ENCODE measurements around the gene CMTM1. TPM values are rescaled to one million over a fixed set of nuclear protein-coding genes. Genes with fewer than 3 reads are reported as not detected.

The CMTM1 gene
- total RNA-seq, 4 donors from 2014 or later = 2.0 to 5.1 (median 2.1) TPM; not detected in 1

DNA sequence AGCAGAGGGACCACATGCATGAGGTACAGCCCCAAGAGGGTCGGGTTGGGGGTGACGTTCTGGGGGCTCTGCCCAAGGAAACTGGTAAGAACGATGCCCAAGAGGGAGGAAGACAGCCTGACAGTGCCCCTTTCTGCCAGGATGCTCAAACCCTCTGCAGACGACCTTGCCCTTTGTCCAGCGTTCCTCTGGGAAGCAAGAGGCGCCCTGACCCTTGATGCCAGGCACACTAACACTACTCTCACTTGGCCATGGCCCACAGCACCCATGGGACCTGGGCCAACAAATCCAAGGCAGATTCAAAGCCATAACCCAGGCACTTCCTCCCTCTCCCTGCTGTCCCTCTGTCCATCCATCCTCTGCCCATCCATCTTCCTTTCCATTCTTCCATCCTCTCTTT is 36.8 kb upstream of the CMTM1 start:
- no peak overlapping the region for H3K27ac ChIP-seq
- H3K36me3 ChIP-seq = peaks cover 0 to 99% (median 5%) of the 10 kb centered on the region in 3 donors
- DNase-seq (ENCODE audit: low spot score in 2 of 2) = no peak
- peaks cover 0 to 9% (median 0%) of the 10 kb centered on the region in 4 donors for H3K4me1 ChIP-seq
- no peaks in the 10 kb centered on the region for H3K9me3 ChIP-seq
- H3K27me3 ChIP-seq = no peaks in the 10 kb centered on the region
- no peak for TF ChIP-seq POLR2A (IDR thresholded peaks at IDR 0.05)
- no peak overlapping the region for H3K4me3 ChIP-seq
- WGBS, 2 donors = 83 to 90% methylated on average over 6 of the region's 6 CpGs

DNA sequence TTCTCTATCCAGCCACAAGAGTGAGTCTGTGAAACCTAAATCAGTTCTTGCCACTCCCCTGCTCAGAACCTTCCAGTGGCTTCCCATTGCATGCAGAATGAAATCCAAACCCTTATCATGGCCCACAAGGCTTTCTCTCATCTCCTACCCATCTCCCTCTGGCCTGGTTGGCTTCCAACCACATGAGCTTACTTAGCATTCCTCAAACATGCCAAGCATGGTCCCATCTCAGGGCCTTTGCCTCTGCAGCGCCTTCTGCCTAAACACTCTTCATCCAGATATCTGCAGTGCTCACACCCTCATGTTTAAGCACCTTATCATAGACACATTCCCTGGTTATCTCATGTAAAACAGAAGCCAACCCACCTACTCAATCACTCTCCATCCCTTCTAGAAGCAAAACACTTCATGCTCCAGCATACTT is 31.9 kb upstream of the CMTM1 start:
- H3K27ac ChIP-seq = no peak overlapping the region
- peaks cover 0 to 97% (median 0%) of the 10 kb centered on the region in 3 donors for H3K36me3 ChIP-seq
- TF ChIP-seq POLR2A (IDR thresholded peaks at IDR 0.05) = no peak
- no peak for TF ChIP-seq EP300 (IDR thresholded peaks at IDR 0.05)
- TF ChIP-seq, protein P1, sequence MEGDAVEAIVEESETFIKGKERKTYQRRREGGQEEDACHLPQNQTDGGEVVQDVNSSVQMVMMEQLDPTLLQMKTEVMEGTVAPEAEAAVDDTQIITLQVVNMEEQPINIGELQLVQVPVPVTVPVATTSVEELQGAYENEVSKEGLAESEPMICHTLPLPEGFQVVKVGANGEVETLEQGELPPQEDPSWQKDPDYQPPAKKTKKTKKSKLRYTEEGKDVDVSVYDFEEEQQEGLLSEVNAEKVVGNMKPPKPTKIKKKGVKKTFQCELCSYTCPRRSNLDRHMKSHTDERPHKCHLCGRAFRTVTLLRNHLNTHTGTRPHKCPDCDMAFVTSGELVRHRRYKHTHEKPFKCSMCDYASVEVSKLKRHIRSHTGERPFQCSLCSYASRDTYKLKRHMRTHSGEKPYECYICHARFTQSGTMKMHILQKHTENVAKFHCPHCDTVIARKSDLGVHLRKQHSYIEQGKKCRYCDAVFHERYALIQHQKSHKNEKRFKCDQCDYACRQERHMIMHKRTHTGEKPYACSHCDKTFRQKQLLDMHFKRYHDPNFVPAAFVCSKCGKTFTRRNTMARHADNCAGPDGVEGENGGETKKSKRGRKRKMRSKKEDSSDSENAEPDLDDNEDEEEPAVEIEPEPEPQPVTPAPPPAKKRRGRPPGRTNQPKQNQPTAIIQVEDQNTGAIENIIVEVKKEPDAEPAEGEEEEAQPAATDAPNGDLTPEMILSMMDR (IDR thresholded peaks at IDR 0.05) = no peak
- no peaks in the 10 kb centered on the region for H3K9me3 ChIP-seq
- H3K4me1 ChIP-seq = peaks cover 0 to 4% (median 0%) of the 10 kb centered on the region in 4 donors
- 96 to 100% methylated on average over 1 of the region's 1 CpG for WGBS, 2 donors
- H3K4me3 ChIP-seq = no peak overlapping the region
- no peak for DNase-seq (ENCODE audit: low spot score in 2 of 2)
- H3K27me3 ChIP-seq = no peaks in the 10 kb centered on the region

DNA sequence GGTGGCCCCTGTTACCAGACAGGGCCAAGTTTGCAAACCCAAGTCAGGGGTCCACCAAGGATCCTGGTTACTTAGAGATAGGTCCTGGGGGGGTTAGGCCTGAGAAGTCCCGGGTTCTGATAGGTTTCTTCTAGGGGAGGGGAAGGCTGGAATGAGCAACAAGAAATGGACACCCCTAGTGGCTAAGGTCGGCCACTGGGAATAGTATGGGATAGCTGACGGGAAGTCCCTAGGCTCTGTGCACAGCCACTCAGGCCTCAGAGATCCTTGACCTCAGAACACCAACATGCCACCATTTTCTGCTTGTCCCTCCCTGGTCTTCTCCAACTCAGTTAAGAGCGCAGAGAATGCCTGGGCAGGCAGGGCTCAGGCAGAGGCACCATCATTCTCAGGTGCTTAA is 29.7 kb upstream of the CMTM1 start:
- peaks cover 0 to 95% (median 0%) of the 10 kb centered on the region in 3 donors for H3K36me3 ChIP-seq
- 81 to 88% methylated on average over 4 of the region's 4 CpGs for WGBS, 2 donors
- TF ChIP-seq EP300 (IDR thresholded peaks at IDR 0.05) (no peak), POLR2A (IDR thresholded peaks at IDR 0.05) (no peak)
- TF ChIP-seq, protein P1 (IDR thresholded peaks at IDR 0.05) = no peak

DNA sequence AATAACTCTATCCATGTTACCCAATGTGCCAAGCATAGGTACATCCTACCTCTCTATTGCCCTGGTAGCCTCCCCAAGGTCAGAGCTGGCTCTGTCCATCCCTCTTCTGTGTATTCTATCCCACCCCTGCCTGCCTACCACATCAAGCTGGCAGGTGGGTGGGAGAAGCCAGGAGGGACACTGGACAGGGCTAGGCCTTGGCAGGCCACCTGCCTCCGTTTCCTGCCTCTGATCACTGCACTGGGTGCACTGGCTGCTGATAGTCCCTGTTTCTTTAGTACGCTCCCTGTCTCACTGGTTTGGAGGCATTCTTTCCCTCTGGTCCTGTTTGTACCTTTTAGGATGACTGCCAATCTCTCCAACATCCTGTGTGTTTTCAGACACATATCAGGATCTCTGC is 29.0 kb upstream of the CMTM1 start:
- H3K27ac ChIP-seq = no peak overlapping the region
- peaks cover 0 to 4% (median under 1%) of the 10 kb centered on the region in 4 donors for H3K4me1 ChIP-seq
- H3K4me3 ChIP-seq = no peak overlapping the region
- WGBS, 2 donors = 92 to 100% methylated on average over 2 of the region's 2 CpGs
- H3K9me3 ChIP-seq = no peaks in the 10 kb centered on the region
- TF ChIP-seq POLR2A (IDR thresholded peaks at IDR 0.05) (no peak), EP300 (IDR thresholded peaks at IDR 0.05) (no peak)
- TF ChIP-seq, protein P1 (IDR thresholded peaks at IDR 0.05) = no peak
- no peaks in the 10 kb centered on the region for H3K27me3 ChIP-seq
- peaks cover 0 to 92% (median 0%) of the 10 kb centered on the region in 3 donors for H3K36me3 ChIP-seq
- no peak for DNase-seq (ENCODE audit: low spot score in 2 of 2)

More for the DNA sequence above, 29.7 kb upstream of the CMTM1 start:
- Histone ChIP-seq H3K4me1 (peaks cover 0 to 4% (median 0%) of the 10 kb centered on the region in 4 donors), H3K27ac (no peak overlapping the region), H3K27me3 (no peaks in the 10 kb centered on the region), H3K9me3 (no peaks in the 10 kb centered on the region), H3K4me3 (no peak overlapping the region)
- DNase-seq (ENCODE audit: low spot score in 2 of 2) = no peak

DNA sequence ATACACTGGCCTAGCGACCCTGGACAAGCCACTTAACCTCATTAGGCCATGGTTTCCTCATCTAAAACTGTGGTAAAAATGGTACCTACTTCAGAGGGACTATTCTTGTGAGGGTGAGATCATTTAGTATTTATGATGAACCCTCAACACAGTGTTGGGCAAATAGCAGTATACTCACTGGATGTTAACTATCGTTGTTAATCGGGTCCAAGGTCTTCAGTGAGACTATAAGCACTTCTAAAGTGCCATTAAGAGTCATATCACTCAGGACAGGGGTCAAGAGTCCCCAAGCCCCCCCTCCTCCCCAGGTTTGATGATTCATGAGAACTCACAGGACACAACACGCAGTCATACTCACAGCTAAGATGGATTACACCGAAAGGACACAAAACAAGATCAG is 27.3 kb upstream of the CMTM1 start:
- no peak for DNase-seq (ENCODE audit: low spot score in 2 of 2)
- Histone ChIP-seq H3K4me1 (peaks cover 0 to 5% (median 2%) of the 10 kb centered on the region in 4 donors), H3K4me3 (no peak overlapping the region), H3K36me3 (peaks cover 0 to 88% (median 0%) of the 10 kb centered on the region in 3 donors), H3K27ac (no peak overlapping the region), H3K27me3 (no peaks in the 10 kb centered on the region), H3K9me3 (no peaks in the 10 kb centered on the region)
- WGBS, 2 donors = 84 to 91% methylated on average over 5 of the region's 5 CpGs
- TF ChIP-seq EP300 (IDR thresholded peaks at IDR 0.05) (no peak), POLR2A (IDR thresholded peaks at IDR 0.05) (no peak)
- TF ChIP-seq, protein P1 (IDR thresholded peaks at IDR 0.05) = no peak
